ENCODE measurements around the gene RFPL4A. TPM values are rescaled to one million over a fixed set of nuclear protein-coding genes. Genes with fewer than 3 reads are reported as not detected.

The RFPL4A gene
- total RNA-seq, 2 experiments from 2014 or later: not detected

Other genes starting within 250 kb of the RFPL4A start
- not detected for gene SBK2, start 222.0 kb upstream of the RFPL4A start, total RNA-seq
- not detected for gene SBK3, start 213.6 kb upstream of the RFPL4A start, total RNA-seq
- gene ZNF579, start 178.2 kb upstream of the RFPL4A start, total RNA-seq: 1 to 10 TPM; 5.6 to 7.5 TPM
- gene FIZ1, start 159.6 kb upstream of the RFPL4A start, total RNA-seq: 10 to 100 TPM; 13.0 to 15.7 TPM
- gene ZNF524, start 158.8 kb upstream of the RFPL4A start, total RNA-seq: 10 to 100 TPM; 26.5 to 30.2 TPM
- gene ZNF865, start 153.4 kb upstream of the RFPL4A start, total RNA-seq: 10 to 100 TPM; 14.4 to 16.7 TPM
- 1 to 10 TPM; 5.1 to 7.3 TPM for gene ZNF784, start 134.5 kb upstream of the RFPL4A start, total RNA-seq
- 10 to 100 TPM; 33.1 to 33.7 TPM for gene ZNF580, start 118.1 kb upstream of the RFPL4A start, total RNA-seq
- gene ZNF581, start 115.4 kb upstream of the RFPL4A start, total RNA-seq: 10 to 100 TPM; 23.7 to 25.4 TPM
- 1 to 10 TPM; 5.9 TPM for gene CCDC106, start 110.9 kb upstream of the RFPL4A start, total RNA-seq
- 100 to 1,000 TPM; 284 to 324 TPM for gene U2AF2, start 104.1 kb upstream of the RFPL4A start, total RNA-seq
- gene EPN1, start 83.9 kb upstream of the RFPL4A start, total RNA-seq: 10 to 100 TPM; 55.7 to 63.7 TPM
- gene NLRP9, start 20.7 kb upstream of the RFPL4A start, total RNA-seq: not detected
- not detected for gene RFPL4AL1, start 10.0 kb downstream of the RFPL4A start, total RNA-seq
- gene NLRP11, start 72.9 kb downstream of the RFPL4A start, total RNA-seq: not detected
- not detected for gene NLRP4, start 77.4 kb downstream of the RFPL4A start, total RNA-seq
- not detected for gene NLRP13, start 173.2 kb downstream of the RFPL4A start, total RNA-seq
- gene NLRP8, start 188.7 kb downstream of the RFPL4A start, total RNA-seq: not detected
- gene NLRP5, start 227.7 kb downstream of the RFPL4A start, total RNA-seq: not detected